RPMI8226 (cell line): Measurements from ENCODE around the gene P2RY11.

ENCODE experiments used
- DNase-seq: peaks from one replicate; pipeline ENCODE4 v3.0.0-alpha.2; 2015

P2RY11 gene

GRCh38 chr19:10093295-10094186, 18.0 kb upstream of the P2RY11 start:
- DNase-seq = no peak

GRCh38 chr19:10095622-10095947, 15.9 kb upstream of the P2RY11 start:
- DNase-seq = no peak

DNA sequence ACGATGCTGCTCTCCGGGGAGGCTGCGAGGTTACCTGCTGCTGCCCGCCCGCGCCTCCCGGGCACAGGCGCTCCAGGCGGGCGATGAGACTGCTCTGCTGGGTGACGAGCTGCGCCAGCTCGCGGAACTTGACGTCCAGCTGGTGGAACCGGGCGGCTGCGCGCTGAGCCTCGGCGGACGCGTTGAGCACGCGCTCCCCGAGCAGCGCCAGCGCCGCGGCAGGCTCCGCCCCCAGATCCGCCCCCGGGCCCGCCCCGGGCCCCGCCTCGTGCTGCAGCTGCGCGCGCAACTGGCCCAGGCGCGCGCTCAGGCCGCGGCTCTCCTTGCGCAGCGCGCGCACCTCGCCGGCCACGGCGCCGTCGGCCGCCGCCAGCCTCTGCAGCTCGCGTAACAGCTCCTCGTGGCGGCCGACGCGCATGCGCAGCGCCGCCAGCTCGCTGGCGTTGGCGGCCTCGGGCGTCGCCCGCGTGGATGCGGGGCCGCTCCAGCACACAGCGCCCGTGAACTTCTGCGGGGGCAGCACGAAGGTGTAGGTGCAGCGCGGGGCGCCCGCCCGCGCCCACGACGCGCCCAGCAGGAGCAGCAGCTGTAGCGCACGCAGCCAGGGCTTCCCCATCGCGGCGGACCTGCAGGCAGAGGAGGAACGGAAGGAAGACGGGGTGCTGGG, 15.4 kb upstream of the P2RY11 start:
- peak; percentile 96 for DNase-seq

GRCh38 chr19:10096615-10096963, 14.9 kb upstream of the P2RY11 start:
- no peak for DNase-seq

DNA sequence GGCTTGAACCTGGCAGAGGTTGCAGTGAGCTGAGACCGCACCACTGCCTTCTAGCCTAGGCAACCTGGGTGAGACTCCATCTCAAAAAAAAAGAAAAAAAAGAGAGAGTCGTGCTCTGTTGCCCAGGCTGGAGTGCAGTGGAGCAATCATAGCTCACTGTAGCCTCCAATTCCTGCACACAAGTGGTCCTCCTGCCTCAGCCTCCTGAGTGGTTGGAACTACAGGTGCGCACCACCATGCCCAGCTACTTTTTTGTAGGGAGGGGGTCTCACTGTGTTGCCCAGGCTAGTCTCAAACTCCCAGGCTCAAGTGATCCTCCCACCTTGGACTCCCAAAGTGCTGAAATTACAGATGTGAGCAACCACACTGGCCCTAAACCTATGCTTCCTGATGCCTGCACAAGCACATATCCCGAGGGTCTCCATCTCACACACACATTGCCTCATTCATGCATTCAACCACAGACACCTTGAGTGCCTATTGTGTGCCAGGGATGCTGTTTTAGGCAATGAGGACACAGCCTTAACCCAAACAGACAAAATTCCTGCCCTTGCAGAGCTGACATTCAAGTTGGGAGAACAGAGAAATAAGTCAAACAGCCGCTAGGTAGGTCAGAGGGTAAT, 11.2 kb upstream of the P2RY11 start:
- no peak for DNase-seq

DNA sequence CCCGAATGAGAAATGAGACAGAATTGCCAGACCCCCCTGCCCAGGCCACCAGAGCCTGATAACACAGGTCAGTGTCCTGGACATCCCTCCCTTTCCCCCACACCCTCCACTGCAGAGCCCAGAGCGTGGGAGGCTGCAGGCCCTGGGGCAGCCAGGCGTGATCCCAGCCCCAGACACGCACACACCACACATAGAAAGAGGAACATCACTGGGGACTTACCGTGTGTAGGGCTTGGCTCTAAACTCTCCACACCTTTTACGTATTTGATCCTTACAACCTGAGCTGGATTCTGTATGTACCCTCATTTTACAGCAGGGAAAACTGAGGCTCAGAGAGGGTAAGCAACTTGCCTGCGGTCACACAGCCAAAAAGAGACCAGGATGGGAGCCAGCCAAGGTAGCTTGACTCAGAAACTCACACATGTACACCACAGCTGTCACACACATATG, 8.7 kb upstream of the P2RY11 start:
- DNase-seq = no peak

DNA sequence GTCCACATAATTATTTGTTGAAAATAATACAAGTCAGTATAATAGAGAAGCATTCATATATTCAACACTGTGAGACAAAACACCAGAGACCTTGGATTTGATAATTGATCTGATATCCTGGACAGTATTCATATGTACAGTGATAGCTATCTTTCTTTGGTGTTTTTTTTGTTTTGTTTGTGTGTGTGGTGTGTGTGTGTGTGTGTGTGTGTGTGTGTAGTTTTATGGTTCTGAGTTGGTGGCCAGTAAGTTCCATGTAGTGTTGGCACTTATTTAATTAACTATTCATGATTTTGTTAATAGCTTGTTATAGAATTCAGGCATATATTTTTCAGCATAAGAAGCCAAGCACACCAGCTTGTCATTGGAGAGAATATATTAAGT, 7.4 kb upstream of the P2RY11 start:
- DNase-seq = no peak

DNA sequence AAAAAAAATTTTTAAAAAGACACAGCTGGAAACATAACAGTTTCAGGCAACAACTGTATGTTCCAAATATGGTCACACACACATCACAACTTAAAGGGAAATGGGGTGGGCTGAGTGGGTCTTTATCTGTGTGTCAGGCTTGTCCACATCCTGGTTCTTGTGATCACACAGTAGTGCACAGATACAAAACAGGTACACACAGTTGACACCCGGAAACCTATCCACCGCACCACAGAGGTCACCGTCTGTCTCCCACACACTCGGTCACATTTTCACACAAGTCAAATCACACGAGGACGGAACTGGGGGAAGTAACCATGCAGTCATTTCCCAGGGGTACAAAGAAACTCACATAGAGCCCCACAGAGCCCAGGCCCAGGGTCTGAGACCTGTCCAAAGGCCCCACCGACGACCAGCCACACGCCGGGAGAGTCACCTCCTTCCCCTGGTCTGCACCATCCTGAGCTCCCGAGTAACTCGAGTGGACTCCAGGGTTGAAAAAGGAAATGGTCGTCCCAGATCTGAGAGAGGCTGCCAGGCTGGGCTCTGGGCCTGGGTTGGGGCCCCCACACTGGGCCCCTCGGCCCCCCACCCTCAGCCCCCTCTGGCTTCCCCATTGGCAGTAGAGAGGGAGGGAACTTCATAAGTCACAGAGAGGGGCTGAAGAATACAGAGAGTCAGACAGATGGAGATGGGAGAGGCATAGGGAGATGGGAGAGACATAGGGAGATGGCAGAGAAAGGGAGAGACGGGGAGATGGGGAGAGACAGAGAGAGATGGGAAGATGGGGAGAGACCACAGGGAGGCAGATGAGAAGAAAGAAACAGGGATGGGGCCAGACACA, 6.6 kb upstream of the P2RY11 start:
- DNase-seq = no peak

GRCh38 chr19:10105509-10106099, 5.9 kb upstream of the P2RY11 start:
- DNase-seq = no peak

DNA sequence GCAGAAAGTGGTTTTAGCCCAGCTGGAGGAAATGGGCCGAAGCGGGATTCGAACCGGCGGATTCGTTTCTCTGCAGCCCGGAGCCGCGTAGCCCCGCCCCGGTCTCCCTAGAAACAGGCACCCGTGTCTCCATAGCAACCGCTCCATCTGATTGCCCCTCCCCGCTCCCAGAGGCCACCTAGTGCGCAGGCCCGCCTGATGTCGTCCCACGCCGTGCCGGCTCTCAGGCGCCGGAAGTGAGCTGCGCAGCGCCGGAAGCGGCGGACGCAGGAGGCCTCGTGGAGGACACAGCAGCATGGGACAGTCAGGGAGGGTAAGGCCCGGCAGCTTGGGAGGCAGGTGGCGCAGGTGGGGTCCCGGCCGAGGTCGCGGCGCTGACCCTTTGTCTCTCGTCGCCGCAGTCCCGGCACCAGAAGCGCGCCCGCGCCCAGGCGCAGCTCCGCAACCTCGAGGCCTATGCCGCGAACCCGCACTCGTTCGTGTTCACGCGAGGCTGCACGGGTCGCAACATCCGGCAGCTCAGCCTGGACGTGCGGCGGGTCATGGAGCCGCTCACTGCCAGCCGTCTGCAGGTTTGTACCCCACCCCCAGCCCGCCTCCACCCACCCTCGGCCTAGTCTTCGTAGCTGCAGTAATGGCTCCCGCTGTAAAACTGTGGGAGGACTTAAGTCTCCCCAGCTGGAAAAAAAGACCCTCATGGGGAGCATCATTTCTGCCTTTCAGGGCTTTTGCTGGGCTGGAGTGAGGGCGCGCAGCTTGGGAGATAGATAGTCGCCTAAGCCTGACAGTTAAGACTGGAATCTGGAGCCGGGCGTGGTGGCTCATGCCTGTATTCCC, 5.2 kb upstream of the P2RY11 start, which contains the start of gene PPAN:
Gene PPAN, plus strand, starts transcription at position 263 of the 837 bp plus-strand sequence. Its CDS starts 33 bp downstream, at position 296.
- peak; percentile 100 for DNase-seq

DNA sequence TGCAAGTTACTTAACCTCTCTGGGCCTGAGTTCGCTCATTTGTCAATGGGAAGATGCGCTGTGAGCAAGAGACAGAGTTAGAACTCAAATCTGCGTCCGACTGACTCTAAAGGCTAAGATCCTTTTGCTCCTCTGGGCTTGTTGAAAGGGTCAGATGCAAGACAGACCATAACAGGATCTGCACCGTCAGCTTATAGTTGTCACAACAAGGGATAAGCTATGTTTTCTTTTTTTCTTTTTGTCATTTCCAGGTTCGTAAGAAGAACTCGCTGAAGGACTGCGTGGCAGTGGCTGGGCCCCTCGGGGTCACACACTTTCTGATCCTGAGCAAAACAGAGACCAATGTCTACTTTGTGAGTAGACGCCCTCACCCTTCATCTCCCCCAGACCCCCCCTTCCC, 4.2 kb upstream of the P2RY11 start:
- DNase-seq = no peak

- DNase-seq = no peak
Observed at GRCh38 chr19:10107817-10108367, 3.6 kb upstream of the P2RY11 start.

DNA sequence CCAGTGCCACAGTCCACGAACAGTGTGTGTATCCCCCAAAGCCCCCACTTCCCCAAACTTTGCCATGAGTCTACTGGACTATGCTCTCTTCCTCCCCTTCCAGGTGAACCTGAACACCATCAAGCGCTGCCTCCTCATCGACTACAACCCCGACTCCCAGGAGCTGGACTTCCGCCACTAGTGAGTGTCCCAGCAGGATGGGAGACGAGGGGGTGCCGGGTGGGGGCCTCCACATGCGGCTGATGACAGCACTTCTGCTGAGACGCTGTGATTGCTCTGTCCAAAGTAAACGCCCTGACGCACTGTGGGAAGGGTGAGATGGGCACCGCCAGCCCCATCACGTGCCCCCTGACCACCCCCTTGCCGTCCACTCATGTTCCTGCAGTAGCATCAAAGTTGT, 2.0 kb upstream of the P2RY11 start:
- no peak for DNase-seq

- no peak for DNase-seq
Observed at GRCh38 chr19:10110076-10110971, 1.2 kb upstream of the P2RY11 start.

DNA sequence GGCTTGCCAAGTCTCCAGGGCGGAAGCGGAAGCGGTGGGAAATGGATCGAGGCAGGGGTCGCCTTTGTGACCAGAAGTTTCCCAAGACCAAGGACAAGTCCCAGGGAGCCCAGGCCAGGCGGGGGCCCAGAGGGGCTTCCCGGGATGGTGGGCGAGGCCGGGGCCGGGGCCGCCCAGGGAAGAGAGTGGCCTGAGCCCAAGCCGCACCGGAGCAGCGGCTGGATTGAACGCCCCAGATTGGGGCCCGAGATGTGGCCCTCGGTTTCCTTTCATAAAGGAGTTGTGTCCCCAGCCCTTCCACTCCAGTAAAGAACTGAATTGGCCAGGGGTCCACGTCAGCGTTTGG, 548 bp upstream of the P2RY11 start:
- no peak for DNase-seq

DNA sequence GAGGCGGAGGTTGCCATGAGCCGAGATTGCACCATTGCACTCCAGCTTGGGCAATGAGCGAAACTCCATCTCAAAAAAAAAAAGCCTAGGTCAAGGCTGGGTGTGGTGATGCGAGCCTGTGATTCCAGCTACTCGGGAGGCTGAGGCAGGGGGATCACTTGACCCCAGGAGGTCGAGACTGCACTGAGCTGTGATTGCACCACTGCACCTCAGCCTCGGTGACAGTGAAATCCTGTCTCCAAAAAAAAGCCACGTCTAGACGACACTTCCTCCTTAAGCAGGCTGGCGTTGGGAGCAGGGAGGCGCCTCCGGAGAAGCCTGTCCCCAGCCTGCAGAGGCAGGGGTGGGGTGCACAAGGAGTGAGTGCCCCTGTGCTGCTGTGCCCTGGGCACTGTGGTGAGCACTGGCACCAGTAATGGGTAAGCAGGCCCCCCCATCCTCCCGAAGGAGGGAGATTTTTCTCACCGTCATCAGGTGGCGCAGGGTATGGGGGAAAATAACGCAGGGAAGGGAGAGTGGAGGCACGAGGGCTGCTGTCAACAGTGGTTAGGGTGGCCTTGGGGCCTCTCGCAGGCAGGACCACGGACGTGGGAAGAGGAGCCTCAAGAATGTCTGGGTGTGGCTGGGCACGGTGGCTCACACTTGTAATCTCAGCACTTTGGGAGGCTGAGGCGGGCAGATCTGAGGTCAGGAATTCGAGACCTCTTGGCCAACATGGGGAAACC, 706 bp downstream of the P2RY11 start:
- peak; percentile 41 for DNase-seq

GRCh38 chr19:10112895-10113591, 1.6 kb downstream of the P2RY11 start:
- peak; percentile 76 for DNase-seq

GRCh38 chr19:10113592-10113963, 2.1 kb downstream of the P2RY11 start:
- DNase-seq = peak; percentile 37
